PC-9 (cell line): ENCODE measurements around the gene HELT.

Experiments
- EZH2 ChIP-seq: fragments of 200-600 bp; sonication (generic); IDR thresholded peaks from 2 replicates; pipeline ENCODE4 v1.8.0; 2017; ENCODE audit warnings: antibody characterized with exemption, low read depth
- TF ChIP-seq, protein P1 (sequence below): fragments of 200-600 bp; sonication (generic); conservative IDR thresholded peaks from 2 replicates; pipeline ENCODE4 v1.6.1; 2017; ENCODE audit warnings: mixed run types, antibody characterized with exemption, mild to moderate bottlenecking, moderate library complexity

DNA sequence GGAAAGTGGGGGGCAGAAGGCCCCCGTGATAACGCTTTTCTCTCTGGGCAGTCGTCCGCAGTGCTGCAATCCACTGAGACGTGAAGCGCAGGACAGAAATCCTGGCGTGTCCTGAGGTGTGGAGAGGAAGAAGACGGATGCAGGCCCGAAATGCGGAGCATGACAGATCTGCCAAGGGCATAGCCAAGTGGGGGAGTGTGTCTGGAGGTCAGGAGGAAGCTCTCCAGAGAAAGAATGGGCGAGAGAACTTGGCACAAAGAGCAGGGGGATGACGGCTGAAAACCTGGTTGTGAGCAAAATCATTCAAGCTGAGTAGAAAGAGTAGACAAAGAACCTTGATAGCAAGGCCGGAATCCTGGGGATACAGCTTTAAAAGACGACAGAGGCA lies 23.7 kb upstream of the HELT start:
- TF ChIP-seq, protein P1, sequence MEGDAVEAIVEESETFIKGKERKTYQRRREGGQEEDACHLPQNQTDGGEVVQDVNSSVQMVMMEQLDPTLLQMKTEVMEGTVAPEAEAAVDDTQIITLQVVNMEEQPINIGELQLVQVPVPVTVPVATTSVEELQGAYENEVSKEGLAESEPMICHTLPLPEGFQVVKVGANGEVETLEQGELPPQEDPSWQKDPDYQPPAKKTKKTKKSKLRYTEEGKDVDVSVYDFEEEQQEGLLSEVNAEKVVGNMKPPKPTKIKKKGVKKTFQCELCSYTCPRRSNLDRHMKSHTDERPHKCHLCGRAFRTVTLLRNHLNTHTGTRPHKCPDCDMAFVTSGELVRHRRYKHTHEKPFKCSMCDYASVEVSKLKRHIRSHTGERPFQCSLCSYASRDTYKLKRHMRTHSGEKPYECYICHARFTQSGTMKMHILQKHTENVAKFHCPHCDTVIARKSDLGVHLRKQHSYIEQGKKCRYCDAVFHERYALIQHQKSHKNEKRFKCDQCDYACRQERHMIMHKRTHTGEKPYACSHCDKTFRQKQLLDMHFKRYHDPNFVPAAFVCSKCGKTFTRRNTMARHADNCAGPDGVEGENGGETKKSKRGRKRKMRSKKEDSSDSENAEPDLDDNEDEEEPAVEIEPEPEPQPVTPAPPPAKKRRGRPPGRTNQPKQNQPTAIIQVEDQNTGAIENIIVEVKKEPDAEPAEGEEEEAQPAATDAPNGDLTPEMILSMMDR: no peak
- no peak for TF ChIP-seq EZH2
